NT2/D1 (cell line): ENCODE measurements around the gene POLR1D.

Experiments used
- YY1 ChIP-seq: IDR thresholded peaks from 2 replicates; pipeline ENCODE4 v1.6.1; 2011; ENCODE audit not compliant: insufficient read length, insufficient read depth
- ZNF274 ChIP-seq: IDR thresholded peaks from 2 replicates; pipeline ENCODE4 v1.6.1; 2011; ENCODE audit warnings: mild to moderate bottlenecking, low read depth, low read length

- TF ChIP-seq YY1 (no peak), ZNF274 (no peak)
Measured at GRCh38 chr13:27583645-27584044, 38.0 kb upstream of the POLR1D start.
